GM15510 (cell line): ENCODE data around the gene RYR1.

Source experiments
- POLR2A ChIP-seq: IDR thresholded peaks from 3 replicates; pipeline ENCODE4 v1.6.1; 2011; ENCODE audit warnings: borderline replicate concordance; ENCODE audit not compliant: insufficient read length; ENCODE audit errors: extremely low read depth

RYR1 gene

GRCh38 chr19:38506723-38507550 is 73.4 kb downstream of the RYR1 start:
- TF ChIP-seq POLR2A: no peak

GRCh38 chr19:38507551-38508127 is 74.1 kb downstream of the RYR1 start:
- TF ChIP-seq POLR2A: no peak

- TF ChIP-seq POLR2A: no peak
Observed at GRCh38 chr19:38508507-38508906, 75.0 kb downstream of the RYR1 start.

- TF ChIP-seq POLR2A: no peak
Observed at GRCh38 chr19:38509027-38509426, 75.5 kb downstream of the RYR1 start.

GRCh38 chr19:38511074-38511708 is 77.7 kb downstream of the RYR1 start:
- no peak for TF ChIP-seq POLR2A

- TF ChIP-seq POLR2A: no peak
Observed at GRCh38 chr19:38512277-38512676, 78.8 kb downstream of the RYR1 start.

- no peak for TF ChIP-seq POLR2A
Observed at GRCh38 chr19:38513762-38514167, 80.3 kb downstream of the RYR1 start.

- TF ChIP-seq POLR2A: no peak
Observed at GRCh38 chr19:38514812-38515633, 81.5 kb downstream of the RYR1 start.

GRCh38 chr19:38515896-38516295 is 82.4 kb downstream of the RYR1 start:
- no peak for TF ChIP-seq POLR2A

GRCh38 chr19:38516802-38517201 is 83.3 kb downstream of the RYR1 start:
- TF ChIP-seq POLR2A: no peak

GRCh38 chr19:38517321-38517720 is 83.8 kb downstream of the RYR1 start:
- TF ChIP-seq POLR2A: no peak

- no peak for TF ChIP-seq POLR2A
Observed at GRCh38 chr19:38519168-38519567, 85.7 kb downstream of the RYR1 start.

GRCh38 chr19:38519988-38520387 is 86.5 kb downstream of the RYR1 start:
- TF ChIP-seq POLR2A: no peak

GRCh38 chr19:38522915-38523314 is 89.4 kb downstream of the RYR1 start:
- TF ChIP-seq POLR2A: no peak

GRCh38 chr19:38523319-38523718 is 89.8 kb downstream of the RYR1 start:
- no peak for TF ChIP-seq POLR2A
